Activated T-cell treated with anti-CD3 and anti-CD28 coated beads, Interleukin-2, amount 50 U/mL, for 4 hours (primary cell): Measurements from ENCODE around the gene SMIM41. TPM values are rescaled to one million over a fixed set of nuclear protein-coding genes. Genes with fewer than 3 reads are reported as not detected.

Experiments used
- ATAC-seq, 2 donors: fragments of 200-7000 bp; cut with Tn5 transposase; one replicate each; pipeline ENCODE4 v1.10.0; 2021
- DNase-seq: peaks from one replicate; pipeline ENCODE4 v3.0.0-alpha.2; 2020
- H3K27me3 Mint-ChIP-seq: one replicate; pipeline ENCODE4 v1.8.0; 2021; ENCODE audit warnings: low read depth, mixed read lengths
- H3K36me3 Mint-ChIP-seq: one replicate; pipeline ENCODE4 v1.8.0; 2022; ENCODE audit warnings: mixed read lengths; ENCODE audit not compliant: insufficient read depth
- H3K4me1 Mint-ChIP-seq: one replicate; pipeline ENCODE4 v1.8.0; 2021; ENCODE audit warnings: low read depth, mixed read lengths
- H3K4me3 Mint-ChIP-seq: one replicate; pipeline ENCODE4 v1.8.0; 2021; ENCODE audit warnings: mild to moderate bottlenecking, moderate library complexity, mixed read lengths
- H3K9me3 Mint-ChIP-seq: one replicate; pipeline ENCODE4 v1.8.0; 2021; ENCODE audit warnings: mixed read lengths
- total RNA-seq, 3 donors: library from RNA; stranded (reverse); gene quantifications; one replicate each; pipeline ENCODE4 v1.2.1, GENCODE V29; 2021

SMIM41 gene
- not detected for total RNA-seq

GRCh38 chr12:52079576-52080402 lies at the start of gene SMIM41:
Gene SMIM41, plus strand, starts transcription at chr12:52079704. Its CDS starts 76 bp downstream, at chr12:52079780.
- Mint-ChIP-seq H3K9me3 (no peaks in the 10 kb centered on the region), H3K27me3 (no peaks in the 10 kb centered on the region), H3K4me1 (peaks cover 13% of the 10 kb centered on the region), H3K4me3 (no peak within 1 kb of the TSS), H3K36me3 (peaks cover 26% of the 10 kb centered on the region)
- DNase-seq = no peak
- ATAC-seq = no peak

GRCh38 chr12:52032446-52032803 lies 47.1 kb upstream of the SMIM41 start:
- Mint-ChIP-seq H3K4me3 (peak overlapping the region; percentile 67), H3K27me3 (no peaks in the 10 kb centered on the region), H3K36me3 (no peaks in the 10 kb centered on the region), H3K4me1 (peaks cover 36% of the 10 kb centered on the region), H3K9me3 (no peaks in the 10 kb centered on the region)
- ATAC-seq = no peak
- no peak for DNase-seq

- peak; percentile 93 to 95 for ATAC-seq
Measured at GRCh38 chr12:52032804-52033445, 46.6 kb upstream of the SMIM41 start.

GRCh38 chr12:52033446-52034140 lies 45.9 kb upstream of the SMIM41 start:
- no peaks in the 10 kb centered on the region for H3K9me3 Mint-ChIP-seq
- no peak for DNase-seq
- peak overlapping the region; percentile 77 for H3K4me3 Mint-ChIP-seq
- ATAC-seq = no peak
- H3K36me3 Mint-ChIP-seq = peaks cover 3% of the 10 kb centered on the region
- H3K27me3 Mint-ChIP-seq = no peaks in the 10 kb centered on the region
- H3K4me1 Mint-ChIP-seq = peaks cover 44% of the 10 kb centered on the region

More at GRCh38 chr12:52032804-52033445, 46.6 kb upstream of the SMIM41 start:
- no peaks in the 10 kb centered on the region for H3K9me3 Mint-ChIP-seq
- peak; percentile 81 for DNase-seq
- peaks cover 38% of the 10 kb centered on the region for H3K4me1 Mint-ChIP-seq
- H3K36me3 Mint-ChIP-seq = no peaks in the 10 kb centered on the region
- H3K4me3 Mint-ChIP-seq = peak overlapping the region; percentile 77
- no peaks in the 10 kb centered on the region for H3K27me3 Mint-ChIP-seq

GRCh38 chr12:52035190-52035589 lies 44.3 kb upstream of the SMIM41 start:
- peaks cover 49% of the 10 kb centered on the region for H3K4me1 Mint-ChIP-seq
- peaks cover 3% of the 10 kb centered on the region for H3K36me3 Mint-ChIP-seq
- no peaks in the 10 kb centered on the region for H3K9me3 Mint-ChIP-seq
- ATAC-seq (no peak), DNase-seq (no peak)
- H3K27me3 Mint-ChIP-seq = no peaks in the 10 kb centered on the region
- H3K4me3 Mint-ChIP-seq = peak overlapping the region; percentile 24

GRCh38 chr12:52035926-52036325 lies 43.6 kb upstream of the SMIM41 start:
- Mint-ChIP-seq H3K4me3 (peak overlapping the region; percentile 59), H3K36me3 (peaks cover 3% of the 10 kb centered on the region), H3K27me3 (no peaks in the 10 kb centered on the region)

GRCh38 chr12:52036587-52037171 lies 42.8 kb upstream of the SMIM41 start:
- H3K36me3 Mint-ChIP-seq = peaks cover 3% of the 10 kb centered on the region
- H3K27me3 Mint-ChIP-seq = no peaks in the 10 kb centered on the region
- ATAC-seq (peak; percentile 58 to 59), DNase-seq (peak; percentile 88)
- H3K9me3 Mint-ChIP-seq = no peaks in the 10 kb centered on the region
- H3K4me3 Mint-ChIP-seq = peak overlapping the region; percentile 59
- H3K4me1 Mint-ChIP-seq = peaks cover 54% of the 10 kb centered on the region

More at GRCh38 chr12:52035926-52036325, 43.6 kb upstream of the SMIM41 start:
- Mint-ChIP-seq H3K4me1 (peaks cover 51% of the 10 kb centered on the region), H3K9me3 (no peaks in the 10 kb centered on the region)
- DNase-seq (no peak), ATAC-seq (no peak)

- Mint-ChIP-seq H3K36me3 (peaks cover 3% of the 10 kb centered on the region), H3K27me3 (no peaks in the 10 kb centered on the region), H3K4me1 (peaks cover 58% of the 10 kb centered on the region), H3K9me3 (no peaks in the 10 kb centered on the region), H3K4me3 (peak overlapping the region; percentile 78)
- no peak for ATAC-seq
- DNase-seq = no peak
Measured at GRCh38 chr12:52037248-52037861, 42.1 kb upstream of the SMIM41 start.

GRCh38 chr12:52038447-52038846 lies 41.1 kb upstream of the SMIM41 start:
- Mint-ChIP-seq H3K36me3 (peaks cover 3% of the 10 kb centered on the region), H3K4me1 (peaks cover 56% of the 10 kb centered on the region), H3K4me3 (peak overlapping the region; percentile 78), H3K9me3 (no peaks in the 10 kb centered on the region), H3K27me3 (no peaks in the 10 kb centered on the region)
- ATAC-seq = no peak
- DNase-seq = no peak

- DNase-seq (no peak), ATAC-seq (no peak)
- Mint-ChIP-seq H3K36me3 (peaks cover 5% of the 10 kb centered on the region), H3K4me3 (no peak overlapping the region), H3K27me3 (no peaks in the 10 kb centered on the region), H3K9me3 (no peaks in the 10 kb centered on the region), H3K4me1 (peaks cover 39% of the 10 kb centered on the region)
Measured at GRCh38 chr12:52041035-52041434, 38.5 kb upstream of the SMIM41 start.

GRCh38 chr12:52041695-52042123 lies 37.8 kb upstream of the SMIM41 start:
- ATAC-seq = peak; percentile 21 to 24
- no peak for DNase-seq
- Mint-ChIP-seq H3K36me3 (peaks cover 5% of the 10 kb centered on the region), H3K4me1 (peaks cover 33% of the 10 kb centered on the region), H3K9me3 (no peaks in the 10 kb centered on the region), H3K4me3 (peak overlapping the region; percentile 42), H3K27me3 (no peaks in the 10 kb centered on the region)

- Mint-ChIP-seq H3K4me1 (peaks cover 31% of the 10 kb centered on the region), H3K9me3 (no peaks in the 10 kb centered on the region), H3K27me3 (no peaks in the 10 kb centered on the region), H3K4me3 (no peak overlapping the region), H3K36me3 (peaks cover 5% of the 10 kb centered on the region)
- no peak for DNase-seq
- no peak for ATAC-seq
Measured at GRCh38 chr12:52042706-52043385, 36.7 kb upstream of the SMIM41 start.

- no peak for DNase-seq
- Mint-ChIP-seq H3K27me3 (no peaks in the 10 kb centered on the region), H3K9me3 (no peaks in the 10 kb centered on the region), H3K4me3 (no peak overlapping the region), H3K4me1 (peaks cover 25% of the 10 kb centered on the region), H3K36me3 (peaks cover 2% of the 10 kb centered on the region)
- no peak for ATAC-seq
Measured at GRCh38 chr12:52043386-52044212, 35.9 kb upstream of the SMIM41 start.
